ENCODE results near the gene ATP4A. TPM values are rescaled to one million over a fixed set of nuclear protein-coding genes. Genes with fewer than 3 reads are reported as not detected.

ATP4A gene
- total and polyA plus RNA-seq, 9 of the 15 experiments (the other 6 are each of a cell fraction or from before 2014, with no cell fraction given) = 0.15 TPM; not detected in 8

GRCh38 chr19:35578707-35579106 is 15.2 kb upstream of the ATP4A start:
- no TSS peak for BruUV-seq (replicated peaks)

More at GRCh38 chr19:35578707-35579106, 15.2 kb upstream of the ATP4A start:
- peaks cover 11% of the 10 kb centered on the region; the same call in 1 of the 2 replicates for H3K9me3 ChIP-seq (replicated peaks; ENCODE audit: control insufficient read depth, insufficient read depth, low read depth, low read length)
- in situ Hi-C loops (cut with MboI) = no loop called here
- no peak overlapping the region for H3K4me2 ChIP-seq (ENCODE audit: insufficient read depth, low read length)
- H3K4me3 ChIP-seq = no peak overlapping the region
- H3K9ac ChIP-seq (ENCODE audit: insufficient read depth in 1 of 2, low read depth in 2 of 2, low read length in 2 of 2) = no peak overlapping the region
- H2AFZ ChIP-seq (ENCODE audit: low read depth, low read length) = no peak overlapping the region
- no peaks in the 10 kb centered on the region for H3K79me2 ChIP-seq (ENCODE audit: control insufficient read depth, insufficient read depth, low read length)
- no peaks in the 10 kb centered on the region for H3K36me3 ChIP-seq (ENCODE audit: control insufficient read depth, insufficient read depth, low read length)
- ATAC-seq (no peak), DNase-seq (ENCODE audit: extremely low read depth in 1 of 4, low spot score in 3 of 4) (no peak), FAIRE-seq (no peak)
- H3K9me1 ChIP-seq (ENCODE audit: control insufficient read depth, insufficient read depth, low read length) = no peaks in the 10 kb centered on the region
- 0 out of 5 replicates have a peak, but pooled peaks cover 0 to 2% of the 10 kb centered on the region in 2 experiments for H3K27me3 ChIP-seq (ENCODE audit: control insufficient read depth in 2 of 2, insufficient read depth in 2 of 2, low read length in 2 of 2)
- H3K4me1 ChIP-seq (replicated peaks in 1 of 2; ENCODE audit: control insufficient read depth in 2 of 2, insufficient read depth in 2 of 2, low read length in 2 of 2) = no peaks in the 10 kb centered on the region
- no peaks in the 10 kb centered on the region for H4K20me1 ChIP-seq (replicated peaks; ENCODE audit: control insufficient read depth, insufficient read depth, low read length)
- POLR2A ChIA-PET = interaction anchor here (0.9 kb wide), 1 partner anchor 21 kb away, joined by 3 read pairs; no protein-coding TSS in a partner anchor
- H3K27ac ChIP-seq (ENCODE audit: extremely low read depth, low read depth, low read length) = no peak overlapping the region
- CTCF ChIA-PET (ENCODE audit: low intra/inter-chr PET ratio) = no interaction called here
- intact Hi-C loops (cut with micrococcal nuclease) = no loop called here
- 0% methylated on average over 7 of the region's 7 CpGs for WGBS (ENCODE audit: insufficient coverage, low coverage, missing lambda C conversion rate)
- TF ChIP-seq U2AF1 (optimal IDR thresholded peaks at IDR 0.05; ENCODE audit: low read depth, low read length) (no peak), TFAM (CRISPR knock-in tag; conservative IDR thresholded peaks at IDR 0.05) (no peak), ATF1 (CRISPR knock-in tag; IDR thresholded peaks at IDR 0.05) (no peak), ATF1 (tag; IDR thresholded peaks at IDR 0.05) (no peak), PURB (CRISPR knock-in tag; IDR thresholded peaks at IDR 0.05; ENCODE audit: low read depth) (no peak), RREB1 (CRISPR knock-in tag; IDR thresholded peaks at IDR 0.05) (no peak), ZNF740 (CRISPR knock-in tag; IDR thresholded peaks at IDR 0.05) (no peak), ZNF740 (tag; IDR thresholded peaks at IDR 0.05) (no peak), TEAD2 (tag; IDR thresholded peaks at IDR 0.05) (no peak), CREB3L1 (IDR thresholded peaks at IDR 0.05; ENCODE audit: borderline replicate concordance, low read depth) (no peak), PYGO2 (tag; IDR thresholded peaks at IDR 0.05) (no peak)

Measured in K562 (cell line).